Suprapubic skin (tissue), 4 donors: ENCODE measurements around the gene NPAS2.

ENCODE experiments used
- CTCF ChIP-seq, 2 donors: fragments of 200-600 bp in 1 of 2; fragments of 450-650 bp in 1 of 2; sonication (generic) in 1 of 2; IDR thresholded peaks; one replicate each; pipeline ENCODE4 v1.5.1; 2016 to 2019; ENCODE audit warnings: antibody characterized with exemption in 2 of 2, mild to moderate bottlenecking in 1 of 2, moderate library complexity in 1 of 2
- EP300 ChIP-seq: sonication (generic); formaldehyde crosslinking; IDR thresholded peaks from one replicate; pipeline ENCODE4 v1.6.1; 2017; ENCODE audit warnings: antibody characterized with exemption
- POLR2A ChIP-seq, 2 donors: fragments of 450-650 bp; IDR thresholded peaks; one replicate each; pipeline ENCODE4 v1.6.1; 2017; ENCODE audit warnings: antibody characterized with exemption in 2 of 2, mild to moderate bottlenecking in 2 of 2, moderate library complexity in 2 of 2
- POLR2AphosphoS5 ChIP-seq, 3 donors: sonication (generic); formaldehyde crosslinking; IDR thresholded peaks; one replicate each; pipeline ENCODE4 v1.6.1; 2017; ENCODE audit warnings: antibody characterized with exemption in 3 of 3

DNA sequence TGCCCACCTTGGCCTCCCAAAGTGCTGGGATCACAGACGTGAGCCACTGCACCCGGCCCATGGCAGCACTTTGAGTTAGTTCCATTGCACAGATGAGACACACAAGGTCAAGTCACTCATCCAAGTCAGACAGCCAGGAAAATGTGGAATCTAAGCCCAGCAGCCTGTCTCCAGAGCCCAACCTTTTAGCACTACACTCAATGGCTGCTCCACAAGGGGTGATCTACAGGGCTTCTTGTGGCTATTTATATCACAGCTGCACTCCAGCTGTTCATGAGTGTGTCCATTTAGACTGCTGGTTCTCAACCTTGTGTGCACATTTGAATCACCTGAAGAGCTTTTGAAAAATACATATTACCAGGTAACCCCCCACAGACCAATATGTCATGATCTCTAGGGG lies 109.2 kb downstream of the NPAS2 start:
- TF ChIP-seq POLR2AphosphoS5 (IDR thresholded peaks at IDR 0.05) (no peak), CTCF (IDR thresholded peaks at IDR 0.05) (no peak), POLR2A (IDR thresholded peaks at IDR 0.05) (no peak), EP300 (no peak)
